K562 (cell line): Measurements from ENCODE around the gene HDAC7. TPM values are rescaled to one million over a fixed set of nuclear protein-coding genes. Genes with fewer than 3 reads are reported as not detected.

Experiments
- BRD4 ChIP-seq: fragments of 200-600 bp; sonication (generic); IDR thresholded peaks from 2 replicates; pipeline ENCODE4 v1.6.1; 2017; ENCODE audit warnings: inconsistent platforms
- BRF1 ChIP-seq: IDR thresholded peaks from 3 replicates; pipeline ENCODE4 v1.6.1; 2011; ENCODE audit warnings: borderline replicate concordance, mild to moderate bottlenecking; ENCODE audit not compliant: insufficient read length; ENCODE audit errors: extremely low read depth
- E2F1 ChIP-seq: sonication (generic); formaldehyde crosslinking; IDR thresholded peaks from 2 replicates; pipeline ENCODE4 v1.8.1; 2023; ENCODE audit warnings: mild to moderate bottlenecking, missing genetic modification reagents, moderate library complexity
- FOS ChIP-seq: IDR thresholded peaks from 3 replicates; pipeline ENCODE4 v1.6.1; 2011; ENCODE audit not compliant: insufficient read length; ENCODE audit errors: extremely low read depth
- GTF3C2 ChIP-seq: IDR thresholded peaks from 3 replicates; pipeline ENCODE4 v1.6.1; 2011; ENCODE audit warnings: borderline replicate concordance, mild to moderate bottlenecking, moderate library complexity; ENCODE audit not compliant: insufficient read length; ENCODE audit errors: extremely low read depth
- HEY1 ChIP-seq: fragments of 250-450 bp; sonication (Bioruptor Pico); IDR thresholded peaks from 2 replicates; pipeline ENCODE4 v1.5.0; 2020; ENCODE audit warnings: mild to moderate bottlenecking, moderate library complexity, borderline replicate concordance
- LEF1 ChIP-seq: fragments of 450-650 bp; IDR thresholded peaks from 2 replicates; pipeline ENCODE4 v1.6.1; 2016; ENCODE audit warnings: mild to moderate bottlenecking
- NCOA1 ChIP-seq: fragments of 450-650 bp; IDR thresholded peaks from 2 replicates; pipeline ENCODE4 v1.6.1; 2016; ENCODE audit warnings: low read depth
- PHF21A ChIP-seq: fragments of 450-650 bp; IDR thresholded peaks from 2 replicates; pipeline ENCODE4 v1.6.1; 2017; ENCODE audit warnings: low read depth, borderline replicate concordance
- POLR3A ChIP-seq: IDR thresholded peaks from 2 replicates; pipeline ENCODE4 v1.6.1; 2011; ENCODE audit warnings: borderline replicate concordance, mild to moderate bottlenecking, moderate library complexity; ENCODE audit not compliant: insufficient read length, insufficient read depth; ENCODE audit errors: extremely low read depth
- POU5F1 ChIP-seq: fragments of 150-350 bp; IDR thresholded peaks from 2 replicates; pipeline ENCODE4 v1.6.1; 2014; ENCODE audit warnings: borderline replicate concordance, low read length, low read depth, mild to moderate bottlenecking; ENCODE audit not compliant: partially characterized antibody
- PURB ChIP-seq: sonication (generic); formaldehyde crosslinking; IDR thresholded peaks from 2 replicates; pipeline ENCODE4 v1.9.0; 2021; ENCODE audit warnings: low read depth, mild to moderate bottlenecking, missing genetic modification reagents
- SAFB ChIP-seq: fragments of 200-400 bp; formaldehyde crosslinking; IDR thresholded peaks from 2 replicates; pipeline ENCODE4 v1.6.1; 2017; ENCODE audit warnings: low read depth, low read length, borderline replicate concordance
- SUPT5H ChIP-seq: fragments of 450-650 bp; IDR thresholded peaks from 2 replicates; pipeline ENCODE4 v1.6.1; 2016
- TOE1 ChIP-seq, 2 experiments: fragments of 450-650 bp in 1 of 2; sonication (generic) in 1 of 2; formaldehyde crosslinking in 1 of 2; IDR thresholded peaks; 2 replicates each; pipeline versions ENCODE4 v1.7.1 to v1.8.0; 2016 to 2022; ENCODE audit warnings: borderline replicate concordance in 2 of 2, mild to moderate bottlenecking in 2 of 2, antibody characterized with exemption in 1 of 2, inconsistent platforms in 1 of 2, low read depth in 1 of 2, missing genetic modification reagents in 1 of 2, moderate library complexity in 1 of 2
- TRIM28 ChIP-seq: fragments of 450-650 bp; IDR thresholded peaks from 2 replicates; pipeline ENCODE4 v1.6.1; 2017
- YY1 ChIP-seq, 3 experiments: IDR thresholded peaks; 2 replicates each; pipeline ENCODE4 v1.6.1; 2011; ENCODE audit warnings: low read length in 2 of 3, mild to moderate bottlenecking in 2 of 3, moderate library complexity in 2 of 3, borderline replicate concordance in 1 of 3, control low read depth in 1 of 3, low read depth in 1 of 3; ENCODE audit not compliant: insufficient read depth in 3 of 3, insufficient replicate concordance in 2 of 3, control insufficient read depth in 1 of 3, insufficient read length in 1 of 3; ENCODE audit errors: extremely low read depth in 1 of 3
- ZNF165 ChIP-seq: fragments of 250-450 bp; sonication (Bioruptor Pico); IDR thresholded peaks from 2 replicates; pipeline ENCODE4 v1.4.0; 2020; ENCODE audit warnings: borderline replicate concordance
- ZNF384 ChIP-seq: IDR thresholded peaks from 2 replicates; pipeline ENCODE4 v1.6.1; 2012; ENCODE audit warnings: low read depth, low read length, improper control_type of control experiment
- ZNF766 ChIP-seq: fragments of 200-800 bp; sonication (Bioruptor generic); conservative IDR thresholded peaks from 2 replicates; pipeline ENCODE4 v1.6.1; 2016; ENCODE audit warnings: missing genetic modification characterization, missing compliant biosample characterization
- polyA plus RNA-seq, 8 experiments: library from polyadenylated mRNA; depleted of rRNA in 4 of 8; stranded (reverse) in 5 of 8; unstranded in 3 of 8; fragments of >200 nt; fragmentation: Nextera tagmentation in 2 of 8; fragmentation: Illumina TruSeq in 1 of 8; extraction: Ambion mirVana in 2 of 8; extraction: Trizol in 1 of 8; gene quantifications; 2 replicates each; pipeline versions ENCODE4 v1.2.1 to v1.2.3, GENCODE V29; 2011 to 2014; ENCODE audit warnings: inconsistent platforms in 1 of 8, missing spikeins in 1 of 8
- total RNA-seq, 7 experiments: library from RNA; depleted of rRNA in 6 of 7; stranded (reverse); fragments of >200 nt in 6 of 7; fragmentation: Illumina TruSeq in 2 of 7; extraction: Trizol in 2 of 7; gene quantifications; 2 replicates each; pipeline versions ENCODE4 v1.2.1 to v1.2.3, GENCODE V29; 2011 to 2021; ENCODE audit warnings: low replicate concordance in 1 of 7
- TF ChIP-seq, protein P1 (sequence below), 2 experiments: fragments of 450-650 bp; IDR thresholded peaks; 2 replicates each; pipeline ENCODE4 v1.6.1; 2016

The HDAC7 gene
- total and polyA plus RNA-seq, 9 of the 15 experiments (the other 6 are each of a cell fraction or from before 2014, with no cell fraction given), result 2.5 to 129 (median 31.1) TPM

DNA sequence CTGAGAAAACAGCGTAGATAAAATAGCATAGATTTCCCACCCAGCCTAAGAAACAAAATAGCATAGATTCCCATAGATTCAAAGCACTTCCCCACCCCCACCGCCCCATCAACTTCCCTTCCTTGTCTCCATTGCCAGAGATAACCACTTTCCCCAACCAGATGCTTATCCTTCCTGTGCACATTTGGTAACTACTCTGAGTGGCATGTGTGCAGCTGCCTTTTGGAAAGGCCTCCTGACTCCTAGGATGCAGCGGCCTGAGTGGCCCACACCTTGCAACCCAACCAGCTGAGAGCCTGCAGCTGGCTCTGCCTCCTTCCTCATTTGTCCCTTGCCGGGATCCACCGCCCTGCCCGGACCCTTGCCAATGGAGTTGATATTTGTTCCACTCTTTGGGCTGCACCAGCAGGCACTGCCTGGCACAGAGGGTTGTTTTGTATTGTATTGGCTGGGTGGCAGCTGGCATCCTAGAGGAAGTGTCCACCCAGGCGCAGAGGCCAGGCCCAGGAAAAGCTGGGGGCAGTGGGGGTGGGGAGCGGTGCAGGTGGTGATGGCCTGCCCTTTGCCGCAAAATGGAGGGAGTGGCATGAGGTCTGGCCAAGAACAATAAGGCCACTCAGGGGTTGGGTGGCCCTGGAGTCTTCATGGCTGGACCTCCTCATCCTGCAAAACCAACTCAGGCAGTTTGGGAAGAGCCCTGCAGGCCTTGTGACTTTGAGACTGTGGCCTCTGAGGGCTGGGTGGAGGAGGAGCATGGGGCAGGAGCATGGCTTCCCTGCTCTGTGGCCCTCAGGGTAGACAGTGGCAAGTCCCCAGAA lies 41.8 kb downstream of the HDAC7 start (continued):
- no peak for TF ChIP-seq GTF3C2
- TF ChIP-seq BRF1, result no peak
- no peak for TF ChIP-seq E2F1
- TF ChIP-seq ZNF384, result no peak
- TF ChIP-seq SUPT5H, result no peak
- no peak for TF ChIP-seq SAFB
- TF ChIP-seq ZNF766 (CRISPR knock-in tag), result peak; percentile 73
- no peak for TF ChIP-seq POLR3A
- TF ChIP-seq HEY1 (CRISPR knock-in tag), result no peak
- TF ChIP-seq ZNF165 (CRISPR knock-in tag), result no peak
- no peak for TF ChIP-seq TRIM28
- TF ChIP-seq YY1 (IDR thresholded peaks at IDR 0.05; ENCODE audit: borderline replicate concordance in 1 of 3, control insufficient read depth in 1 of 3, extremely low read depth in 1 of 3, insufficient read depth in 3 of 3, insufficient read length in 1 of 3, insufficient replicate concordance in 2 of 3, low read depth in 1 of 3, low read length in 2 of 3), result no peak
- TF ChIP-seq, protein P1, sequence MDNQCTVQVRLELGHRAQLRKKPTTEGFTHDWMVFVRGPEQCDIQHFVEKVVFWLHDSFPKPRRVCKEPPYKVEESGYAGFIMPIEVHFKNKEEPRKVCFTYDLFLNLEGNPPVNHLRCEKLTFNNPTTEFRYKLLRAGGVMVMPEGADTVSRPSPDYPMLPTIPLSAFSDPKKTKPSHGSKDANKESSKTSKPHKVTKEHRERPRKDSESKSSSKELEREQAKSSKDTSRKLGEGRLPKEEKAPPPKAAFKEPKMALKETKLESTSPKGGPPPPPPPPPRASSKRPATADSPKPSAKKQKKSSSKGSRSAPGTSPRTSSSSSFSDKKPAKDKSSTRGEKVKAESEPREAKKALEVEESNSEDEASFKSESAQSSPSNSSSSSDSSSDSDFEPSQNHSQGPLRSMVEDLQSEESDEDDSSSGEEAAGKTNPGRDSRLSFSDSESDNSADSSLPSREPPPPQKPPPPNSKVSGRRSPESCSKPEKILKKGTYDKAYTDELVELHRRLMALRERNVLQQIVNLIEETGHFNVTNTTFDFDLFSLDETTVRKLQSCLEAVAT (IDR thresholded peaks at IDR 0.05), result peak in 1 of 2 experiments; percentile 60; a peak in 1 of 4 replicates
- peak; percentile 40; the same call in 1 of the 2 replicates for TF ChIP-seq NCOA1
- no peak for TF ChIP-seq PURB (CRISPR knock-in tag)
- TF ChIP-seq LEF1, result peak; percentile 81; the same call in 1 of the 2 replicates
- TF ChIP-seq PHF21A, result no peak
- no peak for TF ChIP-seq POU5F1
- no peak for TF ChIP-seq TOE1 (IDR thresholded peaks at IDR 0.05; ENCODE audit: borderline replicate concordance)
- no peak for TF ChIP-seq TOE1 (CRISPR knock-in tag; IDR thresholded peaks at IDR 0.05; ENCODE audit: borderline replicate concordance, low read depth)
- no peak for TF ChIP-seq BRD4
- no peak for TF ChIP-seq FOS
